Measurements from ENCODE around the gene UBXN4.
A peak's percentile ranks its signal among the peaks of the same experiment; 100 is the strongest.
"Not testable (repeated sequence)": the region's sequence is repeated elsewhere in the genome, so short reads cannot be mapped to it uniquely, and the experiment has no call there.

UBXN4 gene

DNA sequence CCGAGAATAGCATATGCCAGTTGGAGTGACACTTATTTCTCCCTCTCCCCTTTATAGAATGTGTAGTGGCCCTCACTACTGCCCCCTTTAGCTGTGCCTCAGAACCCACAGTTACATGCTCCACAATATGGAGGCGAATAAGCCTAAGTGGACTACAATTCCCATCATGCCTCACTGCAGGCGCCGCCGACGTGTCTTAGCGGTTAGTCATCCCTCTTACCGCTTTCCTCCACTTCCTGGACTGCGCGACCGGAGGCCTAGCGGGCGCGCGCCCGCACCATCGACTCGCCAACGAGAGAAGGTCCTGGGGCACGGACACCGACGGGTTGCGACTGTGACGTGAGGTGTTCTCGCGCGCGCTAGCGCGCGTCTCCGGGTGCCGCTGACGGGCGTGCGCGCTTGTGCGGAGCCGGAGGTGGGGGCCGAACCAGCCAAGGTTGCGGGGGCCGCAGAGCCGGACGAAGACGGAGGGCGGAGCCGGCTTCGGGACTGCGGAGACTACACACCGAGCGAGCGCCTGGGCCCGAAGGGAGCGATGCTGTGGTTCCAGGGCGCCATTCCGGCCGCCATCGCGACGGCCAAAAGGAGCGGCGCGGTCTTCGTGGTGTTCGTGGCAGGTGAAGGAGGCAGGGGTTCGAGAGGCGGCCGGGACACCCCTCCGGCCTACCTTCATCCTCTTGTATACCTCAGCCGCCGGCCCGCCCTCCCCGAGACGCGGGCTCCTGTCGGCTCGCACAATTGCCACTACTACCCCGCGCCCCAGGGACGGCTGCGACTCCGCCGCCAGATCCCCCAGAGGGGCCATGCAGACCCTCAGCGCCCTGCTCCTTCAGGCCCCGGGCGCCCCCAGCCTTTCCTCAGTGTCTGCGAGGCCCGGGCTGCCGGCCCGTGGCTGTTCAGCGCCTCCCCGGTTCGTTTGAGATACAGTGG is at the start of gene UBXN4:
TSS of gene UBXN4 (plus strand) at position 461 of the 930 bp plus-strand sequence. CDS start at position 536, 75 bp downstream.
- DNase-seq, result peak; percentile 96

DNA sequence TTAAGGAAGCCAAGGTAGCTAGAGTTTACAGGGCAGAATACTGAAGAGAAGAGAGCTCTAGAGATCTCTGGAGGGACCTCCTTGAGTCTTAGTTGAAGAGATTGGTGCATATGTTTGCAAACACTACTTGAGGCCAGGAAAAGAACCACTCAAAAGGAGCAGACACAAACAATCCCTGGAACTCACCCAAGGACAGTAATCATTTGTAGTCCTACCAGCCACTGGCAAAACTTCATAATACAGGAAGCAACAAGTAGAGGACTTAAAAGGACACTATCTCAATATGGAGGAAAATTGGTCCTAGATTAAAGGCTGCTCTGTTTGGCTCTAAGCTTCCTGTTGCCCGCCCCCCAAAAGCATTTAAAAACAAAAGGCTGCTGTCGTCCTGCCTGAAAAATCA is 46.9 kb upstream of the UBXN4 start:
- no peak for DNase-seq

- no peak for DNase-seq
Measured at GRCh38 chr2:135698838-135699237, 42.8 kb upstream of the UBXN4 start.

GRCh38 chr2:135701442-135701841 is 40.2 kb upstream of the UBXN4 start:
- DNase-seq, result no peak

DNA sequence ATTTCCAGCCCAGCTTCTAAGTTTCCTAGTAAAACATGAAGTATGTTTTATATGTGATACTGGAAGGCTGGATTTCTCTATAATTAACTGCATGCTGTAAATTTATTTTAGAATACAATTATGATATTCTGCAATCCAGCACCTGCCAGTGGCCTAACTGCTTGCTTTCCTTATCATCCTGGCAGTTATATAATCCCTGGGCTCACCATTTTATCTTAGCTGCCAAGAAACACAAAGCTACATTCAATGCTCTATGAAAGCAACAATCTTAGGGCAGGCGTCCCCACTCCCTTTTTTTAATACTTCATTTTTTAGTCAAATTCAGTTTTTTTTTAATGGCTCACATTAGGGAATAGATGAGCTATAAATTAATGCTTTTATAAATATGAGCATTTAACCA is 38.4 kb upstream of the UBXN4 start:
- no peak for DNase-seq

- DNase-seq, result not testable (repeated sequence)
Measured at GRCh38 chr2:135704075-135704474, 37.6 kb upstream of the UBXN4 start.

- no peak for DNase-seq
Measured at GRCh38 chr2:135708159-135708558, 33.5 kb upstream of the UBXN4 start.

DNA sequence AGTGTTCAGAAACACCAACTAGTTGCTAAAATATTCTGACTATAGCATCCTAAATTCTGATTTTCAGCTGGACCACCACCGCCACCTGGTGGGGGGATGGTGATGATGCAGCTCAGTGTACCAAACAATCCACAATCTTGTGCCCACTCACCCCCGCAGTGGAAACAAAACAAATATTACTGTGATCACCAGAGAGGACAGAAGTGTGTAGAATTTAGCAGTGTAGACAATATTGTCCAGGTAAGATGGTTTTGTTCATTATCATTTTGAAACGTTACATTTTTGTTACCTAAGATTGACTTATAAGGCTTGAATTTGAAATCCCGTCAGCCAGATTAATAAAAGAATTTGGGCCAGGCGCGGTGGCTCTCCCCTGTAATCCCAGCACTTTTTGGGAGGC is 31.7 kb upstream of the UBXN4 start:
- peak; percentile 3 for DNase-seq

DNA sequence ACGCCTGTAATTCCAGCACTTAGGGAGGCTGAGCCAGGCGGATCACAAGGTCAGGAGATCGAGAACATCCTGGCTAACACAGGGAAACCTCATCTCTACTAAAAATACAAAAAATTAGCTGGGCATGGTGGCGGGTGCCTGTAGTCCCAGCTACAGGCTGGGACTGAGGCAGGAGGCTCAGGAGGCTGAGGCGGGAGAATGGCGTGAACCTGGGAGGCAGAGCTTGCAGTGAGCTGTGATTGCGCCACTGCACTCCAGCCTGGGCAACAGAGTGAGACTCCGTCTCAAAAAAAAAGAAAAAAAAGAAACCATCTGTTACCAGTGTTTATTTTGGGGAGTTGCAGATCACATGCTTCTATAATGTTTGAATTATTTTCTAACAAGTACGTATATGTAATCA is 26.6 kb upstream of the UBXN4 start:
- DNase-seq, result not testable (repeated sequence)

GRCh38 chr2:135728064-135728743 is 13.5 kb upstream of the UBXN4 start:
- DNase-seq, result no peak

GRCh38 chr2:135732561-135732960 is 9.1 kb upstream of the UBXN4 start:
- no peak for DNase-seq

GRCh38 chr2:135733045-135733444 is 8.6 kb upstream of the UBXN4 start:
- DNase-seq, result no peak

DNA sequence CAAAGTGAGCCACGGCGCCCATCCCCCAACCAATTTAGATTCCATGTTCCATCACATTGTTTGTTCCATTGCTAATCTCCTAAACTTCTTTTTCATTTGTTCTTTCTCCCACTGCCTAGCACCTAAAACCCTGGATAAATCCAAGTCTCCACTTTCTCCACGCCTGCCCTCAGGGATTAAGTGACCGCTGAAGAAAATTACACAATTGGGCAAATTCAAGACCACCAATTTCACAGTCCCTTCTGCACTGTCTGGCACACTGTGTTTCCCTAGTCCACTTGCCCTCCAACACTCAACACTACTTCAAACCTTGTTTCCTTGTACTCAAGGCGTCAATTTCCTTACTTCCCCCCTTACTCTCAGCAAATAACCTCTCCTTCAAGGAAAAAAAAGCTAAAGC is 5.1 kb upstream of the UBXN4 start:
- DNase-seq, result no peak

DNA sequence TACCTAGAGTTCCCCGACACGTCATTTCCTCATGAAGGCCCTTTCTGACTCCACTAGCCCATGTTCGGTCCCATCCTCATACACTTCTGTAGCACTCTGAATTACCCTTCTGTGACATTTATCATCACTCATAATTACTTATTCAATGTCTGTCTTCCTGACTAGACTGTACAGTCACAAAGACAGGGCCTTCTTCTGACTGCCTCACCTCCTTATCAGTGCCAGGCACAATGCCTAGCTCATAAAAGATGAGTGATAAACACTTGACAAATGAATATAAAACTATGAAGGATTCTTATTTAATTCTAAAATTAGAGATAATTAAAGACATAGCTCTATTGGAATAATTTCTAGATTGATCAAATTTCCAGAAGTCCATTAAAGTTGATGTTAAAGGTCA is 1.4 kb upstream of the UBXN4 start:
- no peak for DNase-seq

- no peak for DNase-seq
Measured at GRCh38 chr2:135741043-135741394, 636 bp upstream of the UBXN4 start.

DNA sequence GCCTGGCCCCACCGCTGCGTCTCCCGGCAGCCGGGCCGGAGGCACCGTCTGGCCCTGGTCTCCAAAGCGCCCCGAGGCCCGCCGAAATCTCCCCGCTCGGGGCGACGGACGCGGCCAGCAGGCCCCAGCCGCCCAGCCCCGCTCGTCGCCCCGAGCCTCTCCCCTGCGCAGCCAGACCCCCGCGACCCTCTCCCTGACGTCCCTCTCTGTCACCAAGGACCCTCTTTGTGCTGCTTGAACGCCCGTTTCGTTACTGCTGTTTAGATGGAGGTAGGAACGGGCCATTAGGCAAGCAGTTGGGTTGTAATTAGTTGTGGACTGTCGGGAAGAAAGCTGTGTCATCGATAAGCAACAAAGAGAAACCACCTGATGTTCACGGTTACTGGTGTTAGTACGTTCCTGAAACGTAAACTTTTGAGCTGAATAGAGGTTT is 686 bp downstream of the UBXN4 start:
- no peak for DNase-seq

DNA sequence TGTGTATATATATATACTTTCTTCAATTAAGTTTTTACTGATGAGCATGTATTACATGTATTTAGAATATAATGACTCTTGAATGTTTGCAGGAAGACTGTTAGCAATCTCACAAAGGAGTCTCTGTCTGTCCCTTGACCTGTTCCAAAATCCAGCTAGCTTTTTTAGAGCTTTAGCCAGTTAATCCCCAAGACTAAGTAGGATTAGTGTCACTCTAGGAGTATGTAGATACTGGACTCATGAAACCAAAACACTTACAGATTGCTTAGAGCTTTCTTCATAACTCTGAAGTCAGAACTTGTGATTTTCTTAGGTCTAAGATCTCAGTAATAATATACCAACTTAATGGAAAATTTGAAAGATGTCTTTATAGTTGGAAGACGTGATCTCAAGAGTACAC is 2.2 kb downstream of the UBXN4 start:
- no peak for DNase-seq

DNA sequence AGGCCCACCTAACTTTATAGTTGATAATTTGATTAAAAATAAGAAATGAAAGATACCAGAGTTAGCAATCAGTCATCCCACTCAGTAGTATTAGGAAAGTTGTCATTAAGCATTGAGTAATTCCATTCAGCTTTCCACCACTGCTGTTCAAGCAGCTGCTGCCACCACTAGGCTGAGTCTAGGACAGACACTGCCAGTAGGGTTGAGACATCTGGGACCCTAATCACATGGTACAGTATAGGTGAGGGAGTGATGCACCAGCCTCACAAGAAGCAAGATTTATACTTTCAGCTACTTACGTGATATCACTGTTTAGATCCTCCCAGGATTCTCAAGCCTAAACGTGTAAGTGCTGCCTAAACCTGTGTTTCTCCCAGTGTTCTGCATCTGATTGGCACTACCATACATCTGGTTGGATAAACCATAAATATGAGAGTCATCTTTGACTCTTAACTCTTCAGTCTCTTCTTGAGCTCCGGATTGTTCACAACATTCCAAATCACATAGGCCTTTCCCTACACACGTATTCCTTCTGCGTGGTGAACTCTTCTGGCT is 3.2 kb downstream of the UBXN4 start:
- DNase-seq, result no peak

- no peak for DNase-seq
Measured at GRCh38 chr2:135745545-135745944, 3.9 kb downstream of the UBXN4 start.

DNA sequence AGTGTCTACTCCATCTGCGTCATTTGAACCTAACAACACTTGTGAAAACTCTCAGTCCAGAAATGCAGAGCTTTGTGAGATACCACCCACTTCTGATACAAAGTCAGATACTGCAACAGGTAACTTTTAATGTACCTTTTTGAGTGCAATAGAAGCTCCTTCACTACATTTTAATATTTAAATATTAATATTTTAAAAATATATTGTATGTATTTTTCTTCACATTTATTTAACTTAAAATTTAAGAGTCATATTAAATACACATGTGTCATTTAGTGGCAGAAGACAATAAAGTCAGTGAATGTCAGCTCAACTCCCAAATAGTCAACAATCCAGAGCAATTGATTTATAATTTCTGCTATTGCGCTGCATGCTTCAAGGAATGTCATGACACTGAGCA is 13.9 kb downstream of the UBXN4 start:
- DNase-seq, result no peak

DNA sequence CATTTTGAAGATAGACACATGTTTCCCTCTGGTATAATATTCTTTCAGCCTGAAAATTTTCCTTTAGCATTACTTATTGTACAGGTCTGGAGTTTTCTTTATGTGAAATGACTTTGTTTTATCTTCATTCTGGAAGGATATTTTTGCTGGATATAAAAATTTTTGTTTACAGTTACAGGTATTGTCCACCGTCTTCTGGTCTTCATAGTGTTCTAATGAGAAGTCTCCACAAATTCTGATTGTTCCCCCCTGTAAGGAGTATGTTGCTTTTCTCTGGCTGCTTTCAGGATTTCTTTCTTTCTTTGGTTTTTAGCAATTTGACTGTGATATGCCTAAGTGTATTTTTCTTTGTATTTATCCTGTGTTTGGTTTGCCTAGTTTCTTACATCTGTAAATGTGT is 15.0 kb downstream of the UBXN4 start:
- DNase-seq, result no peak

DNA sequence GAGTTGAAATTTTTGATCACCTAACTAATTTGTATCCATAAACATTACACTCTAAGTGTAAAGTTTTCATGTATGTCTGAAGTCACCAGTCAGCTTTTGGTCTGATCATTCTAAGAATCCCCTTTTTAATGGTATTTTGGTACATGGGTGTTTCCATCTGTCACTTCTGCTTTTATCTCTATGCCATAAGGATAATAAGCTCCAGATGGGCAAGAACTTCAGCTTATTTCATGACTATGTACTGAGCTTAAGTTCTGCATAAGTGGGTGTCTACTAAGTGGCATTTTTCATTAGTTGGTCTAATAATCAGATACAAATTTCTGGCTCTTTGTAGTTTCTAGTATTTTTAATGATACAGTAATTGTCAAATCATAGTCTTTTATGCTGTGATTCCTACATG is 20.4 kb downstream of the UBXN4 start:
- DNase-seq, result no peak

DNA sequence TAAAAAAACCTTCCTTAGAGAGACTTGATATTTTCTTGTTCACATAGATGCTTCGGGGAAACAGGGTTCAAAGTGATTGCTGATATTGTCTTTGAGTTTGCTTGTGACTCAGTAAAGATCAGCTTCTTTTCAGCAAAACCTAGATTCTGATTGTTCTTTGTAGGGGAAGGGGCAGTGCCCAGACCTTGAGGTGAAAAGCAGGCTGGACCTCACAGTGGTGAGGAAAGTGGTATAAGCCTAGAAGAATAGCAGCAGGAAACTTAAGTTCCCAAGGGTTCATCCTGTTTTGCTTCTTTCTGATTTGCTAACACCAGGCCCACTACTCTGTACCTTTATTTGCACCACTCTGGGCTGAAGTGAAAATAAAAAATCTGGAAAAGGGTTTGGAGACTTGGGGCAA is 20.9 kb downstream of the UBXN4 start:
- no peak for DNase-seq

DNA sequence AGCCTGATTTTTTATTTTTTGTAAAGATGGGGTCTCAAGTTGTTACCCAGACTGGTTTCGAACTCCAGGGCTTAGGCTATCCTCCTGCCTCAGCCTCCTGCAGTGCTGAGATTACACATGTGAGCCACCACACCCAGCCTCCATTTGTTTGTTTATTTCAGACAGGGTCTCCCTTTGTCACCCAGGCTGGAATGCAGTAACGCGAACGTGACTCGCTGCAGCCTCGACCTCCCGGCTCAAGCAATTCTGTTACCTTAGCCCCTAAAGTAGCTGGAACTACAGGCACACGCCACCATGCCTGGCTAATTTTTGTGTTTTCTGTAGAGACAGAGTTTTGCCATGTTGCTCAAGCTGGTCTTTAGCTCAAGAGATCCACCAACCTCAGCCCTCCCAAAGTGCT is 27.2 kb downstream of the UBXN4 start:
- no peak for DNase-seq
